HG02870 (cell line): ENCODE results near the gene TECPR1.

Source experiments
- ATAC-seq: cut with Tn5 transposase; IDR thresholded peaks from one replicate; pipeline ENCODE4 v1.9.1; 2021; ENCODE audit warnings: mild to moderate bottlenecking, moderate library complexity; ENCODE audit not compliant: unreplicated experiment

Gene TECPR1

GRCh38 chr7:98170966-98171365, 81.1 kb downstream of the TECPR1 start:
- no peak for ATAC-seq

GRCh38 chr7:98168904-98169621, 83.0 kb downstream of the TECPR1 start:
- ATAC-seq = no peak

GRCh38 chr7:98168181-98168903, 83.7 kb downstream of the TECPR1 start:
- no peak for ATAC-seq

GRCh38 chr7:98167653-98168052, 84.4 kb downstream of the TECPR1 start:
- ATAC-seq = no peak

- no peak for ATAC-seq
Measured at GRCh38 chr7:98166668-98166970, 85.4 kb downstream of the TECPR1 start.

GRCh38 chr7:98165827-98166667, 86.0 kb downstream of the TECPR1 start:
- peak; percentile 70 for ATAC-seq
